Smooth muscle cell (in vitro differentiated cells): ENCODE data around the gene MYOG. TPM values are rescaled to one million over a fixed set of nuclear protein-coding genes. Genes with fewer than 3 reads are reported as not detected.

Source experiments
- DNase-seq: peaks from one replicate; lab custom pipeline; 2025; ENCODE audit not compliant: unreplicated experiment; lab: John Stamatoyannopoulos, UW
- H2AFZ ChIP-seq: fragments of 200-600 bp; sonication (generic); 2 replicates; pipeline ENCODE4 v1.6.0; 2016; ENCODE audit warnings: antibody characterized with exemption, low read depth, mild to moderate bottlenecking
- H3F3A ChIP-seq: fragments of 200-600 bp; sonication (generic); 2 replicates; pipeline ENCODE4 v1.6.0; 2017; ENCODE audit warnings: antibody characterized with exemption, low read depth
- H3K27ac ChIP-seq: fragments of 200-600 bp; sonication (generic); 2 replicates; pipeline ENCODE4 v1.5.1; 2016; ENCODE audit warnings: low read depth, mild to moderate bottlenecking
- H3K27me3 ChIP-seq: fragments of 200-600 bp; sonication (generic); 2 replicates; pipeline ENCODE4 v1.6.1; 2016; ENCODE audit warnings: low read depth, mild to moderate bottlenecking
- H3K36me3 ChIP-seq: fragments of 200-600 bp; sonication (generic); 2 replicates; pipeline ENCODE4 v1.5.1; 2016; ENCODE audit warnings: low read depth
- H3K4me1 ChIP-seq: fragments of 200-600 bp; sonication (generic); 2 replicates; pipeline ENCODE4 v1.5.1; 2016; ENCODE audit warnings: low read depth
- H3K4me2 ChIP-seq: fragments of 200-600 bp; sonication (generic); 2 replicates; pipeline ENCODE4 v1.6.0; 2016; ENCODE audit warnings: mild to moderate bottlenecking
- H3K4me3 ChIP-seq: fragments of 200-600 bp; sonication (generic); 2 replicates; pipeline ENCODE4 v1.5.1; 2016; ENCODE audit warnings: mild to moderate bottlenecking
- H3K79me2 ChIP-seq: fragments of 200-600 bp; sonication (generic); 2 replicates; pipeline ENCODE4 v1.6.0; 2016; ENCODE audit warnings: low read depth, mild to moderate bottlenecking
- H3K9ac ChIP-seq: fragments of 200-600 bp; sonication (generic); 2 replicates; pipeline ENCODE4 v1.6.0; 2016; ENCODE audit warnings: low read depth
- H3K9me3 ChIP-seq: fragments of 200-600 bp; sonication (generic); replicated peaks from 2 replicates; pipeline ENCODE4 v1.5.1; 2016; ENCODE audit warnings: low read depth
- H4K20me1 ChIP-seq: fragments of 200-600 bp; sonication (generic); 2 replicates; pipeline ENCODE4 v1.6.0; 2016; ENCODE audit warnings: low read depth
- CTCF ChIP-seq: fragments of 200-600 bp; sonication (generic); IDR thresholded peaks from 2 replicates; pipeline ENCODE4 v1.5.1; 2017; ENCODE audit warnings: borderline replicate concordance, mild to moderate bottlenecking, antibody characterized with exemption; ENCODE audit not compliant: insufficient read depth, poor library complexity, severe bottlenecking
- WGBS: methylation state at CpG from one replicate; pipeline ENCODE4 v1.1.7; 2016; ENCODE audit warnings: low lambda C conversion rate; 5-methylcytosine and 5-hydroxymethylcytosine counted together
- polyA plus RNA-seq: library from polyadenylated mRNA; unstranded; fragments of >200 nt; fragmentation: Nextera tagmentation; extraction: Ambion mirVana; gene quantifications from 2 replicates; pipeline ENCODE4 v1.2.1, GENCODE V29; 2016
- total RNA-seq: library from RNA; depleted of rRNA; stranded (reverse); fragments of >200 nt; gene quantifications from 2 replicates; pipeline ENCODE4 v1.2.3, GENCODE V29; 2014

The MYOG gene
- total and polyA plus RNA-seq, 2 experiments from 2014 or later: not detected

- Histone ChIP-seq H3K36me3 (no peaks in the 10 kb centered on the region), H3K27ac (no peak overlapping the region), H3K9ac (no peak overlapping the region), H3K27me3 (no peaks in the 10 kb centered on the region), H4K20me1 (no peaks in the 10 kb centered on the region), H3K4me1 (no peaks in the 10 kb centered on the region), H3K79me2 (no peaks in the 10 kb centered on the region), H3K9me3 (peaks cover 13% of the 10 kb centered on the region), H2AFZ (no peak overlapping the region), H3K4me3 (no peak overlapping the region), H3F3A (no peaks in the 10 kb centered on the region), H3K4me2 (no peak overlapping the region)
- no peak for TF ChIP-seq CTCF
- DNase-seq: no peak
- 68% methylated on average over 6 of the region's 6 CpGs for WGBS
These were observed 6.0 kb upstream of the MYOG start for GRCh38 chr1:203091761-203092330.

GRCh38 chr1:203091199-203091477 lies 5.3 kb upstream of the MYOG start:
- Histone ChIP-seq H3K27ac (peak overlapping the region; percentile 19), H3K9ac (no peak overlapping the region), H3K4me3 (no peak overlapping the region), H3K4me2 (peak overlapping the region; percentile 4), H3K9me3 (peaks cover 13% of the 10 kb centered on the region), H3K27me3 (no peaks in the 10 kb centered on the region), H2AFZ (no peak overlapping the region), H3K4me1 (no peaks in the 10 kb centered on the region), H3K79me2 (no peaks in the 10 kb centered on the region), H3K36me3 (no peaks in the 10 kb centered on the region), H4K20me1 (no peaks in the 10 kb centered on the region), H3F3A (no peaks in the 10 kb centered on the region)
- 58% methylated on average over 4 of the region's 4 CpGs for WGBS
- DNase-seq: no peak
- no peak for TF ChIP-seq CTCF

- H3K79me2 ChIP-seq: no peaks in the 10 kb centered on the region
- H3K27me3 ChIP-seq: no peaks in the 10 kb centered on the region
- no peak overlapping the region for H3K4me3 ChIP-seq
- H3F3A ChIP-seq: no peaks in the 10 kb centered on the region
- H3K36me3 ChIP-seq: no peaks in the 10 kb centered on the region
- H3K4me1 ChIP-seq: no peaks in the 10 kb centered on the region
- no peak overlapping the region for H3K9ac ChIP-seq
- no peaks in the 10 kb centered on the region for H4K20me1 ChIP-seq
- 54% methylated on average over 6 of the region's 6 CpGs for WGBS
- H2AFZ ChIP-seq: no peak overlapping the region
- H3K9me3 ChIP-seq: peaks cover 13% of the 10 kb centered on the region
- peak overlapping the region; percentile 4 for H3K4me2 ChIP-seq
- H3K27ac ChIP-seq: peak overlapping the region; percentile 19
- no peak for DNase-seq
- TF ChIP-seq CTCF: no peak
These were observed 4.8 kb upstream of the MYOG start for GRCh38 chr1:203090421-203091198.

GRCh38 chr1:203089651-203090045 lies 3.8 kb upstream of the MYOG start:
- Histone ChIP-seq H3K27ac (no peak overlapping the region), H2AFZ (no peak overlapping the region), H3K4me1 (no peaks in the 10 kb centered on the region), H3K79me2 (no peaks in the 10 kb centered on the region), H4K20me1 (no peaks in the 10 kb centered on the region), H3K9me3 (peaks cover 4% of the 10 kb centered on the region), H3K9ac (no peak overlapping the region), H3K4me2 (no peak overlapping the region), H3K4me3 (no peak overlapping the region), H3K27me3 (no peaks in the 10 kb centered on the region), H3K36me3 (no peaks in the 10 kb centered on the region), H3F3A (no peaks in the 10 kb centered on the region)
- WGBS: 85% methylated on average over 5 of the region's 7 CpGs
- TF ChIP-seq CTCF: no peak
- DNase-seq: no peak
